ENCODE results near the gene APOH.

Gene APOH

DNA sequence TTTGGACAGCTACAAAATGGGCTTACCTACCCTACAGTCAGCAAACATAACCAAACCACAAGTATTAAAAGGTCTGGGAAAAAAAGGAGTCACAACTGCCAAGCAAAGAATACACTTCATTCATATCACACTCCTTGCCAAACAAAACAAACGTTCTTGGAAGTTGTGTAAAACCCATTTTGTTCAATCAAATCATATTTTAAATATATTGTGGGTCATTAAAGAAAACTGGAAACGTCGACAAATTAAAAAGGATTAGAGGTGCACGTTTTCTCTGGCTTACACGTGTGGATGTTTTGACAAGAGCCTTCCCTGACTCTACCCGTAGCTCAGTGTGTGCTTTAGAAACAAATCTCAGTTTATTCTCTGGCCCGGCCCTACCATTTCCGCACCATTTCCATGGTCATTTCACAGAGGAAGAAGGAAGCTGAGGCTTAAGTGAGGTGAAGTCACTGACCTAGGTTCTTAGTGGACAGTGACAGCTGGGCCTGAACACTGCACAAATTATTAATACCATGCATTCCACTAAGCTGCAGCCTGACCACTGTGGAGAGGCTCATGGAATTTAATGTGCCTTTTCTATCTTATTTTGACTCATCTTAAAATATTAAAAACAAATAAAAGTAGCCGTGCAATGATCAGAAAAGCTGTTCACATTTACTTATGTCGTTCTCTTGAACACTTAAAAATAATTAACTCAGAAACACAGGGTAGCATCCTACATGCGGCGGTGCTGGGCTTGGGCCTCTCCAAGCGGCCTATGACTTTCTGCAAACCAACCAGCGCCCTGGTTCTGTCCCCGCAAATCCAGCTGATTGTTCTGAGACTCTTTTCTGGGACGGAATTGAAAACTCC, 38.2 kb downstream of the APOH start:
- DNase-seq, result no peak

GRCh38 chr17:66187718-66188117, 41.5 kb downstream of the APOH start:
- no peak for DNase-seq

GRCh38 chr17:66185862-66186261, 43.4 kb downstream of the APOH start:
- no peak for DNase-seq

DNA sequence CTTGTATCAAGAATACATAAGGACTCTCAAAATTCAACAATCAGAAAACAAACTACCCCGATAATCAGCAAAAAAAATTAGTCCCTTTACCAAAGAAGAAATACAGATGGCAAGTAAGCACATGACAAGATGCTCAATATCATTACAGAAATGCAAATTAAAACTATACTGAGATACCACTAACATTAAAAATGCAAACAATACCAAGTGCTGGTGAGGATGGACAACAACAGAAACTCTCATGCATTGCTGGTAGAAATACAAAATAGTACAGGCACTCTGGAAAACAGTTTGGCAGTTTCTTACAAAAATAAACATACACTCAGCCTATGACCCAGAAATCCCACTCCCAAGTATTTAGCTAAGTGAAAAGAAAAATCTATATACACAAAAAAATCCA, 44.8 kb downstream of the APOH start:
- no peak for DNase-seq

DNA sequence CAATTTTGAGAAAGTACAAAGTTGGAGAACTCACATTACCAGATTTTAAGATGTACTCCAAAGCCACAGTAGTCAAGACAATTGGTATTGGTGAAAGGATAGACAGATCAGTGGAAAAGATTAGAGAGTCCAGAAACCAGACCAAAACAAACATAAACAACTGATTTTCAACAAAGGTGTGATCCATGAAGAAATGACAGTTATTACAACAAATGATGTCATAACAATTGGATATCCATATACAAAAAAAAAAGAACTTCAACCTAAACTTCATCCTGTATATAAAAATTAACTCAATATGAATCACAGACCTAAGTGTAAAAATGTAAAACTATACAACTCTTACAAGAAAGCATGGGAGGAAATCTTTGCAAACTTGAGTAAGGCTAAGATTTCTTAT, 45.7 kb downstream of the APOH start:
- DNase-seq, result no peak

DNA sequence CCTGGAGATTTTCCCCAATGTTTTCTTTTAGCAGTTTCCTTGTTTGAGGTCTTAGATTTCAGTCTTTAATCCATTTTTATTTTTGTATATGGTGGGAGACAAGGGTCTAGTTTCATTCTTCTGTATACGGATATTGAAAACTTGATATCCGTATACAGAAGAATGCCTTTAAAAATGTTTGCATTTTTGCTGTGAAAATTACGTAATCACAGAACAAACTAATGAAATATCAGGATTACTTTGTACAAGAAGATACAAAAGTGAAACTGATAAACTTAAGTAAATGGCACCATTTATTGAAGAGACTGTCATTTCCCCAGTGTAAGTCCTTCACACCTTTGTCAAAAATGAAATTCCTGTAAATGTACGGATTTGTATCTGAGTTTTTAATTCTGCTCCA, 50.6 kb downstream of the APOH start:
- DNase-seq, result no peak

DNA sequence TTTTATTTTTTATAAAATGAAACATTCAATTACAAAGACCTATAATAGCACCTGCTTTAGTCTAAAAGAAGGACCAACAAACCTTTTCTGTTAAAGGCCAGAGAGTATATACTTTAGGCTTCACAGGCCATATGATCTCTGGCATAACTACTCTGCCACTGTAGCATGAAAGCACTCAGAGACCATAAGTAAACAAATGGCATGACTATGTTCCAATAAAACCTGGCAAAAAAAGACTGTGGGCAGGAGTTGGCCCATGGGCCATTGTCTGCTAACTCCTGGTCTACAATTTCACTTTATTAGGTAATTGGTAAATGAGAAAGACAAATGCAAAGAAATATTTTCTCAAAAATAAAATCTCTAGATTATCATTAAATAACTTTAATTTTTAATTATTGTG, 52.2 kb downstream of the APOH start:
- no peak for DNase-seq

- no peak for DNase-seq
Measured at GRCh38 chr17:66175892-66176291, 53.3 kb downstream of the APOH start.

DNA sequence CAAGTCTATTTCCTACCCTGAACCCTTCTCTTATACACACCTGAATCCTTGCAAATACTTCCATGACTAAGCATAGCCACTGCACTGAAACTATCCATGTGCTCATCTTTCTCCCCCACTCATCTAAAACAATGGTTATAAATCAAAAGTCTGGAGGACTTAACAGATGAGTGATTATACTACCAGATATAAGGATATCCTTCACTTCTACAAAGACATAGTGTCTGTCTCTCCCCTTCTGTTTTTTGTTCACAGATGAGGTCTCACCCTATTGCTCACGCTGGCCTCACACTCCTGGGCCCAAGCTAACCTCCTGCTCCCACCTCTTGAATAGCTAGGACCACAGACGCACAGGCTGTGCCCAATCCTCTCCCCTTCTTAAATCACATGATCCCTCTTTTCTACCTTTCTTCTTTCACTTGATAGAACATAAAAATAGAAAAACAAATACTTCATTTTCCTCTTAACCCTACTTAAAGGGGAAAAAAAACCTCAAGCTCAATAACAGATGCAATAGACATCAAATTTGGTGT, 56.5 kb downstream of the APOH start:
- no peak for DNase-seq

- DNase-seq, result no peak
Measured at GRCh38 chr17:66172144-66172543, 57.1 kb downstream of the APOH start.

- DNase-seq, result no peak
Measured at GRCh38 chr17:66171692-66172091, 57.5 kb downstream of the APOH start.

DNA sequence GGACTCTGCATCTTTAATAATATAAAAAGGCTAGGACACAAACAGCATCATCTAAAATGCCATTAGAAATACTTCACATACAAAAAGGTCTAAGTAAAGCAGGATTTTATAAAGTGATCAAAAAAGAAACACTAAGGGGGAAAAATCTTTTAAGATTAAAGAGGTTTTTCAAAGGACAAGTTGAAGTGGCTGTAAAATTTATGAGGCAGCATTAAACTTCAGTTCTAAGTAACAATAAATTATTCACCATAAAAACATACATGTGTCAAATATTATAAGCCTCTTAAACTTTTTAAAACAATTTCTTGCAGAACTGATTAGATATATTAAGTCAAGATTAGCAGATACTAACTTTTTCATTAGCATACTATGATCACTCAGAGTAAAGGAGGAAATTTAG, 58.0 kb downstream of the APOH start:
- no peak for DNase-seq

- no peak for DNase-seq
Measured at GRCh38 chr17:66169839-66170238, 59.4 kb downstream of the APOH start.

- no peak for DNase-seq
Measured at GRCh38 chr17:66167189-66167815, 61.9 kb downstream of the APOH start.

- no peak for DNase-seq
Measured at GRCh38 chr17:66165537-66166123, 63.6 kb downstream of the APOH start.

Data from SIG-M5 (cell line).